HCT116 (cell line): ENCODE measurements around the gene PEMT. TPM values are rescaled to one million over a fixed set of nuclear protein-coding genes. Genes with fewer than 3 reads are reported as not detected.

Experiments
- ATAC-seq: fragments of 200-7000 bp; cut with Tn5 transposase; 2 replicates; pipeline ENCODE4 v1.9.1; 2020; ENCODE audit warnings: mild to moderate bottlenecking, moderate library complexity
- BruUV-seq: library from RNA; stranded (reverse); fragments of 400-500 nt; replicated peaks from 2 replicates; lab custom pipeline; 2021; lab: Mats Ljungman, UMichigan
- CTCF ChIA-PET: fragments of 300-600 bp; sonication (Branson Sonifier 250); formaldehyde crosslinking; loops from one replicate; lab custom pipeline; 2021; ENCODE audit warnings: antibody characterized with exemption; lab: Charles Lee
- POLR2A ChIA-PET: fragments of 300-600, 350-600 bp; sonication (Branson Sonifier 250); formaldehyde crosslinking; loops from one replicate; lab custom pipeline; 2021; ENCODE audit warnings: antibody characterized with exemption; lab: Charles Lee
- RAD21 ChIA-PET, 2 experiments: fragments of 300-600 bp; sonication (Branson Sonifier 250); formaldehyde crosslinking; loops; one replicate each; lab custom pipeline; 2023; ENCODE audit warnings: low total read pairs in 2 of 2; ENCODE audit not compliant: uncharacterized antibody in 2 of 2, unreplicated experiment in 2 of 2, low non-redundant PET in 1 of 2; lab: Charles Lee
- DNase-seq: peaks from one replicate; pipeline ENCODE4 v3.0.0-alpha.2; 2010; ENCODE audit warnings: low read depth, low spot score
- H2AFZ ChIP-seq: fragments of 200-600 bp; shearing (Covaris generic), sonication (generic); 2 replicates; pipeline ENCODE4 v1.6.1; 2017; ENCODE audit warnings: low read depth, mixed run types, mixed read lengths, antibody characterized with exemption, low read length; ENCODE audit not compliant: poor library complexity, severe bottlenecking
- H3K27ac ChIP-seq: 2 replicates; pipeline ENCODE4 v1.5.1; 2012; ENCODE audit warnings: low read depth, low read length
- H3K27me3 ChIP-seq: fragments of 200-600 bp; sonication (generic); 2 replicates; pipeline ENCODE4 v1.6.1; 2016; ENCODE audit warnings: mixed run types, low read length, mixed read lengths; ENCODE audit not compliant: insufficient read depth
- H3K36me3 ChIP-seq, 2 experiments: fragments of 200-500 bp in 1 of 2; fragments of 200-600 bp in 1 of 2; sonication (Bioruptor generic) in 1 of 2; sonication (generic) in 1 of 2; 2 replicates each; pipeline versions ENCODE4 v1.5.1 to v1.6.1; 2014 to 2016; ENCODE audit warnings: low read length in 2 of 2, inconsistent platforms in 1 of 2, mixed read lengths in 1 of 2, mixed run types in 1 of 2; ENCODE audit not compliant: insufficient read depth in 2 of 2, control insufficient read depth in 1 of 2
- H3K4me1 ChIP-seq, 2 experiments: fragments of 200-600 bp in 1 of 2; sonication (generic) in 1 of 2; 2 replicates each; pipeline versions ENCODE4 v1.5.1 to v1.6.1; 2012 to 2017; ENCODE audit warnings: low read length in 2 of 2, inconsistent platforms in 1 of 2, mild to moderate bottlenecking in 1 of 2, mixed read lengths in 1 of 2, mixed run types in 1 of 2, moderate library complexity in 1 of 2; ENCODE audit not compliant: insufficient read depth in 2 of 2, control insufficient read depth in 1 of 2
- H3K4me2 ChIP-seq: fragments of 200-600 bp; sonication (generic); 2 replicates; pipeline ENCODE4 v1.6.1; 2017; ENCODE audit warnings: mixed run types, low read length, mixed read lengths
- H3K4me3 ChIP-seq, 2 experiments: fragments of 200-600 bp in 1 of 2; sonication (generic) in 1 of 2; replicated peaks in 1 of 2; 2 replicates each; pipeline ENCODE4 v1.5.1; 2011 to 2016; ENCODE audit warnings: low read length in 2 of 2, control low read depth in 1 of 2, low read depth in 1 of 2, mild to moderate bottlenecking in 1 of 2, mixed read lengths in 1 of 2, mixed run types in 1 of 2
- H3K79me2 ChIP-seq: fragments of 200-600 bp; sonication (generic); 2 replicates; pipeline ENCODE4 v1.6.1; 2017; ENCODE audit warnings: mild to moderate bottlenecking, mixed run types, low read length, moderate library complexity, mixed read lengths; ENCODE audit not compliant: insufficient read depth
- H3K9ac ChIP-seq: fragments of 200-600 bp; sonication (generic); 2 replicates; pipeline ENCODE4 v1.6.1; 2016; ENCODE audit warnings: low read length, mixed read lengths
- H3K9me2 ChIP-seq: fragments of 200-600 bp; sonication (generic), shearing (Covaris generic); 2 replicates; pipeline ENCODE4 v1.6.1; 2017; ENCODE audit warnings: mixed run types, mild to moderate bottlenecking, moderate library complexity; ENCODE audit not compliant: insufficient read depth
- H3K9me3 ChIP-seq, 2 experiments: fragments of 200-500 bp in 1 of 2; fragments of 200-600 bp in 1 of 2; sonication (Bioruptor generic) in 1 of 2; sonication (generic) in 1 of 2; 2 replicates each; pipeline ENCODE4 v1.6.1; 2014 to 2017; ENCODE audit warnings: low read length in 2 of 2, mixed read lengths in 2 of 2, inconsistent platforms in 1 of 2, low read depth in 1 of 2, mild to moderate bottlenecking in 1 of 2, mixed run types in 1 of 2, moderate library complexity in 1 of 2; ENCODE audit not compliant: control insufficient read depth in 1 of 2, insufficient read depth in 1 of 2
- H4K20me1 ChIP-seq: fragments of 200-600 bp; sonication (generic), shearing (Covaris generic); 2 replicates; pipeline ENCODE4 v1.6.1; 2017; ENCODE audit warnings: mixed run types, mild to moderate bottlenecking, moderate library complexity; ENCODE audit not compliant: insufficient read depth
- CTCF ChIP-seq, 3 experiments: fragments of 200-600 bp in 1 of 3; sonication (generic) in 1 of 3; IDR thresholded peaks in 2 of 3; conservative IDR thresholded peaks in 1 of 3; 2 replicates each; pipeline ENCODE4 v1.5.1; 2012 to 2017; ENCODE audit warnings: low read depth in 2 of 3, low read length in 2 of 3, antibody characterized with exemption in 1 of 3, borderline replicate concordance in 1 of 3, control low read depth in 1 of 3, mild to moderate bottlenecking in 1 of 3, mixed read lengths in 1 of 3, mixed run types in 1 of 3, moderate library complexity in 1 of 3; ENCODE audit not compliant: insufficient read depth in 1 of 3
- ELF1 ChIP-seq: IDR thresholded peaks from 2 replicates; pipeline ENCODE4 v1.6.1; 2012; ENCODE audit warnings: low read depth, borderline replicate concordance
- POLR2AphosphoS5 ChIP-seq: IDR thresholded peaks from 2 replicates; pipeline ENCODE4 v1.6.1; 2011; ENCODE audit warnings: mild to moderate bottlenecking, low read depth, low read length, moderate library complexity
- SIN3A ChIP-seq: IDR thresholded peaks from 2 replicates; pipeline ENCODE4 v1.6.1; 2012; ENCODE audit warnings: low read depth
- SRF ChIP-seq: IDR thresholded peaks from 2 replicates; pipeline ENCODE4 v1.6.1; 2012; ENCODE audit warnings: low read depth
- ZBTB33 ChIP-seq: IDR thresholded peaks from 2 replicates; pipeline ENCODE4 v1.6.1; 2011; ENCODE audit warnings: mild to moderate bottlenecking, low read length, moderate library complexity; ENCODE audit not compliant: insufficient replicate concordance; ENCODE audit errors: extremely low read depth
- ZFX ChIP-seq: fragments of 450-650 bp; IDR thresholded peaks from 2 replicates; pipeline ENCODE4 v1.6.1; 2017
- intact Hi-C: fragments of 100-400 bp; cut with micrococcal nuclease; formaldehyde crosslinking; loops from 2 replicates; pipeline ENCODE4 v1.10.0; 2022
- total RNA-seq: library from RNA; stranded (reverse); gene quantifications from one replicate; pipeline ENCODE4 v1.2.1, GENCODE V29; 2021; ENCODE audit not compliant: unreplicated experiment

PEMT gene
- total RNA-seq, 1 experiment from 2014 or later = 52.1 TPM

GRCh38 chr17:17527534-17527933 is 64.0 kb downstream of the PEMT start:
- intact Hi-C loops = no loop called here
- ChIA-PET CTCF (interaction anchor here (1.1 kb wide), 1 partner anchor 31 kb away, joined by 3 read pairs; no protein-coding TSS in a partner anchor), POLR2A (no interaction called here), RAD21 (no interaction called here)
- no peaks in the 10 kb centered on the region for H3K9me3 ChIP-seq
- TF ChIP-seq ZBTB33 (no peak), POLR2AphosphoS5 (no peak), ELF1 (no peak), ZFX (no peak), SIN3A (no peak), SRF (no peak), CTCF (IDR thresholded peaks at IDR 0.05 in 2 of 3, conservative IDR thresholded peaks at IDR 0.05 in 1 of 3; ENCODE audit: borderline replicate concordance in 1 of 3, insufficient read depth in 1 of 3, low read depth in 2 of 3, low read length in 2 of 3) (no peak)
- H3K36me3 ChIP-seq = no peaks in the 10 kb centered on the region
- no peak overlapping the region for H3K4me2 ChIP-seq
- DNase-seq (no peak), ATAC-seq (no peak)
- H3K4me3 ChIP-seq = no peak overlapping the region
- no peak overlapping the region for H3K9ac ChIP-seq
- no peak overlapping the region for H3K27ac ChIP-seq
- BruUV-seq = no TSS peak
- H3K79me2 ChIP-seq = no peaks in the 10 kb centered on the region
- no peaks in the 10 kb centered on the region for H3K27me3 ChIP-seq
- H2AFZ ChIP-seq = no peak overlapping the region
- H3K9me2 ChIP-seq = no peaks in the 10 kb centered on the region
- H4K20me1 ChIP-seq = no peaks in the 10 kb centered on the region
- no peaks in the 10 kb centered on the region for H3K4me1 ChIP-seq
